ENCODE data around the gene RFXAP.

- no peak for TF ChIP-seq CTCF (IDR thresholded peaks at IDR 0.05; ENCODE audit: poor library complexity, severe bottlenecking)
- TF ChIP-seq EP300 (conservative IDR thresholded peaks at IDR 0.05; ENCODE audit: poor library complexity, severe bottlenecking): no peak
- TF ChIP-seq RAD21 (conservative IDR thresholded peaks at IDR 0.05): no peak
- TF ChIP-seq TAF1 (IDR thresholded peaks at IDR 0.05; ENCODE audit: low read depth): no peak
- no peak for TF ChIP-seq REST (IDR thresholded peaks at IDR 0.05; ENCODE audit: borderline replicate concordance)
- TF ChIP-seq EZH2 (IDR thresholded peaks at IDR 0.05; ENCODE audit: borderline replicate concordance, insufficient read depth, low read length, poor library complexity, severe bottlenecking): no peak
Measured at GRCh38 chr13:36862002-36862685, 43.1 kb downstream of the RFXAP start.
